ENCODE data around the gene NFS1.

Gene NFS1

DNA sequence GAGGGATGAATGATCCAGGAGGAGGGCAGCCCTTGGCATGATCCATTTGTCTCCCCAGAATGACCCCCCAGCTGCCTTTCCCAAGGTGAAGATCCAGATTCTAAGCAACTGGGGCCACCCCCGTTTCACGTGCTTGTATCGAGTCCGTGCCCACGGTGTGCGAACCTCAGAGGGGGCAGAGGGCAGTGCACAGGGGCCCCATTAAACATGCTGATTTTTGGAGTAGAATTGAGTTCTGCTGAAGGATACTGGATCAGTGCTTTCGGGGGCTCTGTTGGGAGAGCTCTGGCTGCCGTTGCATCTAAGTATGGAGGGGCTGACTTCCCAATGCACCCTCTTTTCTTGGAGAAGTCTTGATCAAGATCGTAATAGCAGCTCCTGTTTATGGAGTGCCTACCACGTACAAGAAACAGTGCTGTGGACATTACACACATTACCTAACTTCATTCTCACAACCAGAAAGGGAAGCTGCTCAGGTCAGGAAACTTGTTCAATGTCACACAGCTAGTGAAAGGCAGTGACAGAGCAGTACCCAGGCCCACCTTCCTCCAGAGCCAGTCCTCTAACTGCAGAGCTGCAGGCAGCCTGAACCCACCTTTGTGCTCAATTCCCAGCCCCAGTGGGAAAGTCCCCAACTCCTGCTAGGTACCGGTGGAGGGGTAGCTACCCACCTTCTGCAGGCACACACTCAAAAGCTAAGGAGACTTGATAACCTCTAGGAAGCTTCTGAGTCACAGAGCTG, 78.2 kb downstream of the NFS1 start:
- no peak for FAIRE-seq
- no peak for DNase-seq (ENCODE audit: extremely low spot score, insufficient read length, low read depth)

DNA sequence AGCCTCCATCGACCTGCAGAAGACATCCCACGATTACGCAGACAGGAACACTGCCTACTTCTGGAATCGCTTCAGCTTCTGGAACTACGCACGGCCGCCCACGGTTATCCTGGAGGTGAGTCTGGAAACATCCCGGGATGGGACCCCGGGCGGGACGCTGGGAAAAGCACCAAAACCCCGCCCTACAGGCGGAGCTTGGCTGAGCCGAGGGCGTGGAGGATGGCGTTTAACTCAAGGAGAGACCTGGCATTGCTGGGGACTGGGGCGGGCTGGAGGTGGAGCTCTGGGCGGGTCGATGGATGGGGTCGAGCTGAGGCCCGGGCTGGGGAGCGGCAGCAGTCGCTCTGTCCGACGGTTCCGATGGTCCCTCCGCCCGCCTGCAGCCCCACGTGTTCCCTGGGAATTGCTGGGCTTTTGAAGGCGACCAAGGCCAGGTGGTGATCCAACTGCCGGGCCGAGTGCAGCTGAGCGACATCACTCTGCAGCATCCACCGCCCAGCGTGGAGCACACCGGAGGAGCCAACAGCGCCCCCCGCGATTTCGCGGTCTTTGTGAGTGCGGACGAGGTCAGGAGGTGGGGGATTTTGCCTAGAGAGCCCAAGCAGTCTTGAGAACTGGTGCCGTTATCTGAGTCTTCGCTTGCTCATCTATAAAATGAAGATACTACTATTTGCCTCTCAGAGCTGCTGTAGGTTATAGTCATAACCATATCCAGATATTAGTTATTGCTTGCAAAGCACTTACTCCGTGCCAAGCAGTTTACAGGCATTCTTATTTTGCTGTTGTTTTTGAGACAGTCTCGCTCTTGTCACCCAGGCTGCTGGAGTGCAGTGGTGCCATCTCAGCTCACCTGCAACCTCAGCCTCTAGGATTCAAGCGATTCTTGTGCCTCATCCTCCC, 79.7 kb downstream of the NFS1 start:
- DNase-seq (ENCODE audit: extremely low spot score, insufficient read length, low read depth) (peak; percentile 45), FAIRE-seq (peak; percentile 89)

DNA sequence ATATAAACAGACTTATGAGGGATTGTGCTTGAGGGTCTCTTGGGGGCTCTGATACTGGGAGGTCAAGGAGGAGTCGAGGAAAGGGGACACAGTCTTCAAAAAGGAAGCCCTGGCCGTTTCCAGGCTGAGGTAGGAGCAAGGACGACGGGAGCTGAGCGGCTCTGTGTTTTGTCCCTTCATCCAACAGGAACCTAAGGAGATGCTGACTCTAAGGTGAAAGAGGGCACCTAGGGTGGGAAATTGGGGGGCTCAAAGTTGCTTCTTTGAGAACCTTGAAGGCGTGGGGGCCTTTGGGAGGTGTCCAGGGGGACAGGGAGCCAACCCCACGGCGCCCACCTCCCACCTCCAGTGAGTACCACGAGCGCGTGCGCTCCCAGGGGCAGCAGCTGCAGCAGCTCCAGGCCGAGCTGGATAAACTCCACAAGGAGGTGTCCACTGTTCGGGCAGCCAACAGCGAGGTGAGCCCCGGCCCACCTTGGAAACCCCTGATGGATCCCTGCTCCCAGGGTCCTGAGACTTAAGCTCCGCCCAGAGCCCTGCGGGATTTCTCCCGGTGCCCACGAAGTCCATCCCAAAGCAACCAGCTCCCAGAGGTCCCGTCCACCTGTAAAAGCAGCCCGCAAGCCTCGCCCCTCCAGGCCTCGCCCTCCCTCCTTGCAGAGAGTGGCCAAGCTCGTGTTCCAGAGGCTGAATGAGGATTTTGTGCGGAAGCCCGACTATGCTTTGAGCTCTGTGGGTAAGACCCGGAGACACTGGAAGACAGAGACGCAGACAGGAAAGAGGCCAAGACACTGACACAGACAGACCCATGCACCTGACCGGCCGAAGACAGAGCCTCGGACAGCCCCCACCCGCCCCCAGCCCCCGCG, 80.7 kb downstream of the NFS1 start:
- FAIRE-seq (no peak), DNase-seq (ENCODE audit: extremely low spot score, insufficient read length, low read depth) (no peak)

All from GM18507 (cell line).